HG03196 (cell line): ENCODE results near the gene PSMB9.

Experiments
- ATAC-seq: cut with Tn5 transposase; IDR thresholded peaks from one replicate; pipeline ENCODE4 v1.9.1; 2021; ENCODE audit not compliant: unreplicated experiment

PSMB9 gene

GRCh38 chr6:32839356-32839755, 14.6 kb upstream of the PSMB9 start:
- ATAC-seq = no peak

GRCh38 chr6:32840604-32841246, 13.3 kb upstream of the PSMB9 start:
- ATAC-seq = no peak

- no peak for ATAC-seq
These were observed 11.9 kb upstream of the PSMB9 start for GRCh38 chr6:32842021-32842650.

- no peak for ATAC-seq
These were observed 11.3 kb upstream of the PSMB9 start for GRCh38 chr6:32842690-32843089.

- no peak for ATAC-seq
These were observed 10.5 kb upstream of the PSMB9 start for GRCh38 chr6:32843331-32843978.

- peak; percentile 71 for ATAC-seq
These were observed 9.8 kb upstream of the PSMB9 start, which contains the start of gene PSMB8 for GRCh38 chr6:32843979-32844838. Gene PSMB8 (minus strand): TSS chr6:32844047. CDS start chr6:32843996, 51 bp downstream.

GRCh38 chr6:32844839-32845383, 9.1 kb upstream of the PSMB9 start:
- no peak for ATAC-seq

GRCh38 chr6:32845384-32845884, 8.6 kb upstream of the PSMB9 start:
- no peak for ATAC-seq

GRCh38 chr6:32847004-32847403, 7.0 kb upstream of the PSMB9 start:
- no peak for ATAC-seq

- no peak for ATAC-seq
These were observed 6.2 kb upstream of the PSMB9 start for GRCh38 chr6:32847795-32848194.

GRCh38 chr6:32849126-32849525, 4.9 kb upstream of the PSMB9 start:
- ATAC-seq = no peak

GRCh38 chr6:32851025-32851424, 3.0 kb upstream of the PSMB9 start:
- no peak for ATAC-seq

- no peak for ATAC-seq
These were observed 1.8 kb upstream of the PSMB9 start for GRCh38 chr6:32852018-32852843.

GRCh38 chr6:32852844-32853540, 1.0 kb upstream of the PSMB9 start:
- ATAC-seq = peak; percentile 21

GRCh38 chr6:32854376-32855178, 585 bp downstream of the PSMB9 start:
- peak; percentile 10 for ATAC-seq

- ATAC-seq = no peak
These were observed 1.6 kb downstream of the PSMB9 start for GRCh38 chr6:32855467-32856174.

- ATAC-seq = no peak
These were observed 3.3 kb downstream of the PSMB9 start for GRCh38 chr6:32857156-32857891.
